B cell (primary cell): ENCODE data around the gene THBD.

Experiments used
- EZH2 ChIP-seq: IDR thresholded peaks from 2 replicates; pipeline ENCODE4 v1.6.1; 2012; ENCODE audit warnings: borderline replicate concordance, low read depth, mild to moderate bottlenecking, moderate library complexity, low read length; ENCODE audit not compliant: insufficient read depth, poor library complexity, severe bottlenecking
- TF ChIP-seq, protein P1 (sequence below): fragments of 200-600 bp; IDR thresholded peaks from one replicate; pipeline ENCODE4 v1.8.0; 2022; ENCODE audit warnings: antibody characterized with exemption, mild to moderate bottlenecking

DNA sequence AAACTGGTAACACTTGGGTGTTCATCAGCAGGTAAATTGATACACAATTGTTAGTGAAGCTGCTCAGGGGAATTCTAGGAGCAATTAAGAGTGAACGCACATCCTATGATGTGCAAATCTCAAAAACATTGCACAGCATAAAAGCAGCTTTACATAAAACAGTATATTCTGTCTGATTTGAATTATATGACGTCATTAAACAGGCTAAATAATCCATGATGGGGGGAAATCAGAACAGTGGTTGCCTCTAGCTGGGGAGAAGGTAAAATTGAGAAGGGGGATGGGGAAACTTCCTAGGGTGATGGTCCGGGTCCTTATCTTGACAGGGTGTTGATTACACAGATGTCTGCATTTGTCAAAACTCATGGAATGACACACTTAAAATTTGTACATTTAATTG is 17.3 kb upstream of the THBD start:
- TF ChIP-seq EZH2 = no peak
- TF ChIP-seq, protein P1, sequence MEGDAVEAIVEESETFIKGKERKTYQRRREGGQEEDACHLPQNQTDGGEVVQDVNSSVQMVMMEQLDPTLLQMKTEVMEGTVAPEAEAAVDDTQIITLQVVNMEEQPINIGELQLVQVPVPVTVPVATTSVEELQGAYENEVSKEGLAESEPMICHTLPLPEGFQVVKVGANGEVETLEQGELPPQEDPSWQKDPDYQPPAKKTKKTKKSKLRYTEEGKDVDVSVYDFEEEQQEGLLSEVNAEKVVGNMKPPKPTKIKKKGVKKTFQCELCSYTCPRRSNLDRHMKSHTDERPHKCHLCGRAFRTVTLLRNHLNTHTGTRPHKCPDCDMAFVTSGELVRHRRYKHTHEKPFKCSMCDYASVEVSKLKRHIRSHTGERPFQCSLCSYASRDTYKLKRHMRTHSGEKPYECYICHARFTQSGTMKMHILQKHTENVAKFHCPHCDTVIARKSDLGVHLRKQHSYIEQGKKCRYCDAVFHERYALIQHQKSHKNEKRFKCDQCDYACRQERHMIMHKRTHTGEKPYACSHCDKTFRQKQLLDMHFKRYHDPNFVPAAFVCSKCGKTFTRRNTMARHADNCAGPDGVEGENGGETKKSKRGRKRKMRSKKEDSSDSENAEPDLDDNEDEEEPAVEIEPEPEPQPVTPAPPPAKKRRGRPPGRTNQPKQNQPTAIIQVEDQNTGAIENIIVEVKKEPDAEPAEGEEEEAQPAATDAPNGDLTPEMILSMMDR = no peak
